T-helper 2 cell treated with Interferon-gamma antibody and Interleukin-4, amounts not matched to agents 100 ng/mL and 5 ng/mL, for 36 hours (primary cell): Measurements from ENCODE around the gene JKAMP. TPM values are rescaled to one million over a fixed set of nuclear protein-coding genes. Genes with fewer than 3 reads are reported as not detected.

Experiments used
- intact Hi-C: fragments of 100-400 bp; cut with micrococcal nuclease; formaldehyde crosslinking; loops from one replicate; pipeline ENCODE4 v1.15.1; 2023
- total RNA-seq: library from RNA; stranded (reverse); gene quantifications from 2 replicates; pipeline ENCODE4 v1.2.3, GENCODE V29; 2022

JKAMP gene
- total RNA-seq, 1 donor from 2014 or later: 29.0 TPM

GRCh38 chr14:59480166-59480565 is 4.2 kb upstream of the JKAMP start:
- intact Hi-C loops: loop anchor here (5.0 to 10.0 kb wide), 5 partner anchors 97 to 1805 kb away; partner anchors contain the start of genes ARID4A, CCDC175, DACT1 and DHRS7

- intact Hi-C loops: loop anchor here (5.0 to 10.0 kb wide), 5 partner anchors 96 to 1803 kb away; partner anchors contain the start of genes ARID4A, CCDC175, DACT1 and DHRS7
Measured at GRCh38 chr14:59481407-59481806, 2.9 kb upstream of the JKAMP start.

- intact Hi-C loops: loop anchor here (5.0 to 10.0 kb wide), 5 partner anchors 95 to 1803 kb away; partner anchors contain the start of genes ARID4A, CCDC175, DACT1 and DHRS7
Measured at GRCh38 chr14:59481871-59482540, 2.3 kb upstream of the JKAMP start.

- intact Hi-C loops: loop anchor here (5.0 to 10.0 kb wide), 5 partner anchors 95 to 1802 kb away; partner anchors contain the start of genes ARID4A, CCDC175, DACT1 and DHRS7
Measured at GRCh38 chr14:59482541-59483331, 1.6 kb upstream of the JKAMP start.

- intact Hi-C loops: loop anchor here (5.0 to 10.0 kb wide), 5 partner anchors 94 to 1801 kb away; partner anchors contain the start of genes ARID4A, CCDC175, DACT1 and DHRS7
Measured at GRCh38 chr14:59483363-59483762, 954 bp upstream of the JKAMP start.

- intact Hi-C loops: loop anchor here (1.0 to 10.0 kb wide), 11 partner anchors 19 to 1800 kb away; partner anchors contain the start of genes ARID4A, CCDC175, DAAM1 and DACT1
Measured at GRCh38 chr14:59484639-59485175, 390 bp downstream of the JKAMP start.

GRCh38 chr14:59490756-59491155 is 6.4 kb downstream of the JKAMP start:
- intact Hi-C loops: no loop called here

- intact Hi-C loops: no loop called here
Measured at GRCh38 chr14:59492384-59492783, 8.1 kb downstream of the JKAMP start.

GRCh38 chr14:59500732-59501131 is 16.4 kb downstream of the JKAMP start:
- intact Hi-C loops: loop anchor here (10.0 kb wide), 1 partner anchor 684 kb away; no protein-coding TSS in a partner anchor

- intact Hi-C loops: loop anchor here (10.0 kb wide), 1 partner anchor 682 kb away; no protein-coding TSS in a partner anchor
Measured at GRCh38 chr14:59503256-59503655, 18.9 kb downstream of the JKAMP start.

GRCh38 chr14:59507063-59507751 is 22.9 kb downstream of the JKAMP start:
- intact Hi-C loops: loop anchor here (2.0 to 10.0 kb wide), 2 partner anchors 70 to 678 kb away; partner anchors contain the start of gene CCDC175

- intact Hi-C loops: loop anchor here (2.0 to 10.0 kb wide), 2 partner anchors 69 to 677 kb away; partner anchors contain the start of gene CCDC175
Measured at GRCh38 chr14:59507752-59508103, 23.4 kb downstream of the JKAMP start.

- intact Hi-C loops: loop anchor here (10.0 kb wide), 1 partner anchor 676 kb away; no protein-coding TSS in a partner anchor
Measured at GRCh38 chr14:59509101-59509500, 24.8 kb downstream of the JKAMP start.

GRCh38 chr14:59510001-59510400 is 25.7 kb downstream of the JKAMP start:
- intact Hi-C loops: no loop called here

GRCh38 chr14:59510966-59511365 is 26.6 kb downstream of the JKAMP start:
- intact Hi-C loops: no loop called here

GRCh38 chr14:59511916-59512575 is 27.7 kb downstream of the JKAMP start:
- intact Hi-C loops: loop anchor here (1.0 kb wide), 1 partner anchor 64 kb away; the partner anchor contains the start of gene CCDC175

- intact Hi-C loops: no loop called here
Measured at GRCh38 chr14:59520224-59520623, 35.9 kb downstream of the JKAMP start.

- intact Hi-C loops: no loop called here
Measured at GRCh38 chr14:59529189-59529588, 44.9 kb downstream of the JKAMP start.

GRCh38 chr14:59530349-59530748 is 46.0 kb downstream of the JKAMP start:
- intact Hi-C loops: no loop called here

- intact Hi-C loops: no loop called here
Measured at GRCh38 chr14:59532419-59532818, 48.1 kb downstream of the JKAMP start.
